GM19463 (cell line): ENCODE measurements around the gene WDR19.
"Not testable (repeated sequence)": the region's sequence is repeated elsewhere in the genome, so short reads cannot be mapped to it uniquely, and the experiment has no call there.

ENCODE experiments used
- ATAC-seq: cut with Tn5 transposase; IDR thresholded peaks from one replicate; pipeline ENCODE4 v1.9.1; 2021; ENCODE audit warnings: mild to moderate bottlenecking, moderate library complexity; ENCODE audit not compliant: unreplicated experiment

Gene WDR19

DNA sequence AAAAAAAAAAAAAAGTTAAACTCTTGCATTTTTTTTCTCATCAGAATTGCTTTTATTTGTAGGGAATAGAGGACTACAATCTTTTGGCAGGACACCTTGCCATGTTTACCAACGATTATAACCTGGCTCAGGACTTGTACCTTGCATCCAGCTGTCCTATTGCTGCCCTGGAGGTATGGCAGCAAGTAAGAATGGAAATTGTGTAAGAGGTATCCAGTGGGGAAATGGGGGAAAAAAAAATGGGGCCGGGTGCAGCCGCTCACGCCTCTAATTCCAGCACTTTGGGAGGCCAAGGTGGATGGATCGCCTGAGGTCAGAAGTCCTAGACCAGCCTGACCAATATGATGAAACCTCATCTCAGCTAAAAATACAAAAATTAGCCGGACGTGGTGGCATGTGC, 49.8 kb downstream of the WDR19 start:
- ATAC-seq = no peak

- ATAC-seq = no peak
Measured at GRCh38 chr4:39233114-39233513, 50.8 kb downstream of the WDR19 start.

DNA sequence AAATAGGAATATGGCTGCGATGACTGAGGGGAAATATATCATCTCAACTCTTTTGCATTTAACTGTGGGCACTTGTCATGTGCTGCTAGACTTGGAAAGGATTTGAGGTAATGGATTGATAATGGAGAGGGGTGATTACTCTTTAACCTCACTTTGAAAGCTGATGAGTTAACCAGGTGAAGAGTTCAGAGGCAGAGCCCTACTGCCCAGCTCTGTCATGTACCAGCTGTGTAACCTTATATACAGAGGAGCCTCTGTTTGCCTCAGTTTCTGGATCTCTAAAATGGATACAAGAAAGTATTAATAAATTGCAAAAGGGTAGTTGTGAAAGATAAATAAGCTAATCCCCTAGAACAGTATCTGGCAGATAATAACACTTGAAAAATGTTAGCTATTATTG, 51.5 kb downstream of the WDR19 start:
- no peak for ATAC-seq

DNA sequence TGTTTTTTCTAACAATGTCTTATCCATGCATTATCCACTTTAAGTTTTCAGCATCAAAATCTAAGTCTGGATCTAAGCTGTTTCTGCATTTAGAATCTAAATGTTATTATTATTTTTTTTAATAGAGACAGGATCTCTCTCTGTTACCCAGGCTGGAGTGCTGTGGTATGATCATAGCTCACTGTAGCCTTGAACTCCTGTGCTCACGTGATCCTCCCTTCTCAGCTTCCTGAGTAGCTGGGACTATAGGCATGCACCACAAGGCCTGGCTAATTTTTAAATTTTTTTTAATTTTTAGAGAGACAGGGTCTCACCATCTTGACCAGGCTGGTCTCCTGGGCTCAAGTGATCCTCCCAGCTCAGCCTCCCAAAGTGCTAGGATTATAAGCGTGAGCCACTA, 52.7 kb downstream of the WDR19 start:
- no peak for ATAC-seq

- ATAC-seq = no peak
Measured at GRCh38 chr4:39235696-39236095, 53.4 kb downstream of the WDR19 start.

- ATAC-seq = no peak
Measured at GRCh38 chr4:39237179-39237578, 54.9 kb downstream of the WDR19 start.

GRCh38 chr4:39243462-39243861, 61.1 kb downstream of the WDR19 start:
- no peak for ATAC-seq

DNA sequence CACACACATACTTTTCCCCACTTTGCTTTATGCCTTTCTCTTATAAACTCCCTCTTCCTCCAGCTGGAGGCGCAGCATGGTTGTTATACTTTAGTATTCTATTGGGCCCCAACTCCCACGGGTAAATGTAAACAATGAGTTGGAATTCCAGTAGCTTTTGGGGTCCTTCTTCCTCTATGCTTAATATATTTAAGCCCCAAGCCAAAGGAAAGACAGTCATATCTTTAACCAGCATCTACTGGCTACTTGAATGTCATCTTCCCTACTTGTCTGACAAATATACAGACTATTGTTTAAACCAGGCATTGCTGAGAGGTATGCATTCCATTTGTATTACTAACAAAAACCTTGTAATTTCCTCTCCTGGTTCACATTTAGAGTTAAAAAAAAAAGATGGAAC, 72.9 kb downstream of the WDR19 start:
- no peak for ATAC-seq

GRCh38 chr4:39255871-39256270, 73.5 kb downstream of the WDR19 start:
- no peak for ATAC-seq

GRCh38 chr4:39256436-39256835, 74.1 kb downstream of the WDR19 start:
- ATAC-seq = no peak

DNA sequence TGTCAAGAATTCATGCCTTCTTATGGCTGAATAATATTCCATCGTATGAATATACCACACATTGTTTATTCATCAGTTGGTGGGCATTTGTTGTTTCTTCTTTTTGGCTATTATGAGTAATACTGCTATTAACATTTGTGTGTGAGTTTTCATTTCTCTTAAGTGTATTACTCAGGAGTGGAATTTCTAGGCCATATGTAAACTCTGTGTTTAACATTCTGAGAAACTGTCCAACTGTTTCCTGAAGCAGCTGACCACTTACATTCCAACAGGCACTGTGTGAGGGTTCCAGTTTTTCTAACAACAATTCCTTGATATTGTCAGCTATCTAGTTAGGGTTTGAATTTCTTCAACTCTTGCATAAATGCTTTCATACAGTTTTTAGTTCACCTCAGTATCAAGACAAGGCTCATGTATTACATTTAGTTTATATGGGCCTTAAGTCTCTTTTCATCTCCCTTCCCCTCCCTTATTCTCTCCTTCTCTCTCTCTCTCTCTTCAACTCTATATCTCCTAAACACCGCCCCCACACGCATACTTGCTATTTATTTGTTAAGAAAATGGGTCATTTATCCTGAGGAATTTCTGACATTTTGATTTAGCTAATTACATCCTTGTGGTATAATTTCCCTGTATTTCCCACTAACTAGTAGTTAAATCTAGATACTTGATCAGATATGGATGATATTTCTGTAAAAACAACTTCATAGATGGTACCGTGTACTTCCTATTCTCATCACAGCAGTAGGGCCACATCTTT, 77.4 kb downstream of the WDR19 start:
- no peak for ATAC-seq

DNA sequence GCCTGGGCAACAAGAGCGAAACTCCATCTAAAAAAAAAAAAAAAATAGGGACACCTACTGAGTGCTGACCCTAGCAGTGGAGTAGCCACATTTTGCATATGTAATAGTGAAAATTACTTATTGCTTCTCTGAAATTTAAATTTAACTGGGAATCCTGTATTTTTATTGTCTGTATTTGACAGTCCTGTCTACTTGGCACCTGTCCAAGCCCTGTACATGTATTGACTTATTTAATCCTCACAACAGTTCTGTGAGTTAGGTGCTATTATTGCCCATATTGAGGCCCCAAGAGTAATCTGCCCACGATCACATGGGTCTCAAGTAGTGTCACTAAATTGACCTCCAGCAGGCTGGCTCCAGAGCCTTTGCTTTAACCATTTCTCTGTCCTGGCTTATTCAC, 81.6 kb downstream of the WDR19 start:
- no peak for ATAC-seq

DNA sequence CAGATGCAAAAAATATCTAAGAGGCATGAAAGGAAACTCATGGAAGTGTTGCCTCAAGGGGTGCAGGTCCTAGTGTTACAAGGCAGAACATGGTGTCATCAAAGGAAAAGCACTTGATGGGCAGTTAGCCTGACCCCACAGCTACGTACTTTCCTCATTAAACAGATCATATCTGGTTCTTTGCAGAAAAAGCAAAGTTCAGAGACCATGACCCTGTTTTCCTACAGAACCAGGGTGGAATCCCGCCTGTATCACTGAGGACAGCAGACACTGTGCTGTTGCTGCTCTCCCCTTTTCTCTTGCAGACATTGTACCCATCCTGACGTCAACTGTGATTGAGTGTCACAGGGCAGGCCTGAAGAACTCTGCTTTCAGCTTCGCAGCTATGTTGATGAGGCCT, 92.2 kb downstream of the WDR19 start:
- ATAC-seq = no peak

DNA sequence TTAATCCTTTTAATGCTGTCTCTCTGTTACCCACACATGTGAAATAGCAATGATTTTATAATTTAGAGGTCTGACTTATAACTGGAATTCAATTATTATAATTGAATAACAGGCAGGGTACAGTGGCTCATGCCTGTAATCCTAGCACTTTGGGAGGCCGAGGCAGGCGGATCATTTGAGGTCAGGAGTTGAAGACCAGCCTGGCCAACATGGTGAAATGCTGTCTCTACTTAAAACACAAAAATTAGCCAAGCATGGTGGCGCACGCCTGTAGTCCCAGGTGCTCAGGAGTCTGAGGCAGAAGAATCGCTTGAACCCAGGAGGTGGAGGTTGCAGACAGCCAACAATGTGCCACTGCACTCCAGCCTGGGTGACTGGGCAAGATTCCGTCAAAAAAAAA, 95.3 kb downstream of the WDR19 start:
- not testable (repeated sequence) for ATAC-seq

GRCh38 chr4:39278476-39278875, 96.1 kb downstream of the WDR19 start:
- ATAC-seq = no peak

DNA sequence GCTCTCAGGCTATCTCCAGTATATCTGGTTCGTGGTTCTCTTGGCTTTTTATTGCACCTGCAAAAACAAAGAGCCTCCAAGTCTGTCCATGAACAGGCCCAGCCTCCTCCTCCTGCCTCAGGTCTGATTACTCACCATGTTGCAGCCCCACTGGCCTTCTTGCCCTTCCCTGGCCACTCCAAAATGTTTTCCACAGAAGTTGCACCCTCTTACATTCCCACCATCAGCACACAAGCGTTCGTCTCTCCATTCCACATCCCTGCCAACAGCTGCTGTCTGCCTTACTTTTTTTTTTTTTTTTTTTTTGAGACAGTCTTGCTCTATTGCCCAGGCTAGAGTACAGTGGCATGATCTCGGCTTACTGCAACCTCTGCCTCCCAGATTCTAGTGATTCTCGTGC, 97.1 kb downstream of the WDR19 start:
- no peak for ATAC-seq

DNA sequence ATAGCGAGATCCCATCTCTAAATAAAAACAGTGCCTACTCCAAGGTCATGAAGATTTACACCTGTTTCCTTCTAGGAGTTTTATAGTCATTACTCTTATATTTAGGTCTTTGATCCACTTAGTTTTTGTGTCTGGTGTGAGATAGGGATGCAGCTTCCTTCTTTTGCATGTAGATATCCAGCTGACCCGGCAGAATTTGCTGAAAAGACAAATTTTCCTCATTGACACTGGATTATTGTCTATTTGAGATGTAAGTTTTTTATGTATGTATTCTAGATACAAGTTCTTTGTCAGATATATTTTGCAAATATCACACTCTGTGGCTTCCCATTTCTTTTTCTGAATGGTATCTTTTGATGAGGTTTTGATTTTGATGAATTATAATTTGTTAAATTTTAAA, 98.4 kb downstream of the WDR19 start:
- no peak for ATAC-seq

DNA sequence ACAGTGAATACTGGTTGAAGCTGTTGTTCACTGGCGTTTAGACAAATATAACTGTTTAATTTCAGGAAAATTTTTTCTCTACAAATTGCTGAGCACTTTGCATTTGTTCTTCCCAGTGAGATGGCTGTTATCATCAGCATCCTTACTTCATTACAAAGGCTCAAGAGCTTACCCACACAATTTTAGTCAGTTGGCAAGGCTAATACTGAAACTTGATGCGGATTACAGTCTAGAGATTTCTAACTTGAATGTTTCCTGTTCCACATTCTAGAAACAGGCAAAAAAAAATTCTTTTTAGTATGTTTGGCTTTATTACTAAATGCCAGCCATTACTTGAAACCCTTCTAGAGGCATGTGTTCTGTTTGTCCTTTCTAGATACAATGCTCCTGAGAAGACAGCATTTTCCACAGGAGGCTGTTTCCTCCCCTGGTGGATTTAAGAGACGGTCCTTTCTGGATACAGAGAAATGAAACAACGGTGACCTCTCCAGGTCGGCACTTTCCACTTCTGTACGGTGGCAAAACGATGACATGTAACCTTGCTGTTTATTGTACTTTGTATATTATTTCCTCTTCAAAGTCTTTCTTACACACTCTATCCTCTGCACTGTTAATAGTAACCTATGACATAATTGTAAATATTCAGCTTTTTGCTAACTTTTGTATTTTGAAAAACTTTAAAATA, 102.9 kb downstream of the WDR19 start:
- no peak for ATAC-seq

GRCh38 chr4:39285853-39286252, 103.5 kb downstream of the WDR19 start:
- ATAC-seq = no peak

GRCh38 chr4:39286263-39286662, 103.9 kb downstream of the WDR19 start:
- no peak for ATAC-seq

- no peak for ATAC-seq
Measured at GRCh38 chr4:39287223-39287622, 104.9 kb downstream of the WDR19 start.

DNA sequence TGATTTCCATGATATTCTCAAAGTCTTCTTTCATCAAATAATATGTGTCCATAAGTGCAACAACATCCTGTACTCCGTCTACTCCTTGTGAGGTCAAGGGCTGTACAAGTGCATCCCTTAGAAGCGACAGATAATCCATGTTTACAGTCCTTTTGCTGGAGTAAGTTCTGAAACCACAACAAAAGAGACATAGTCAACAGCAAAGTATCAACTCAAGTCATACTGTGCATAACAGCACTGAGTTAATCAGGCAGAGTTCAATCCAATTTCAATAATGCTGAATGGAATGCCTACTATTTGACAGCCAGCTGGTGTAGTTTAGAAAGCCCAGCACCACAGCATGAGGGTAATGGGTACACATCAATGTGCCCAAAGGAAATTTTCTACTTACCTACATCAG, 109.4 kb downstream of the WDR19 start:
- no peak for ATAC-seq

DNA sequence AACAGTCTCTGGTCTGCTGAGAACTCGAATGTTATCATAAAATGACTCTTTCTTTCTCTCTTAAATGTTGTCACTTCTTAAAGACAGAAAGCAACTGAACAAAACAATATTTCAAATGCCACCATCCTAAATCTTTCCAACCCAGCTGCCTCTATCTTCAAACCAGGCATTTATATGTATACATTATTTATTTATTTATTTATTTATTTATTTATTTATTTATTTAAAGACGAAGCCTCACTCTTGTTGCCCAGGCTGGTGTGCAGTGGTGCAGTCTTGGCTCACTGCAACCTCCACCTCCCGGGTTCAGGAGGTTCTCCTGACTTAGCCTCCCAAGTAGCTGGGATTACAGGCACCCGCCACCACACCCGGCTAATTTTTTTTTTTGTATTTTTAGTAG, 110.1 kb downstream of the WDR19 start:
- not testable (repeated sequence) for ATAC-seq
